ENCODE data around the gene MEGF9. TPM values are rescaled to one million over a fixed set of nuclear protein-coding genes. Genes with fewer than 3 reads are reported as not detected.

The MEGF9 gene
- total RNA-seq, 1 donor from 2014 or later = 20.6 TPM

- H3K27me3 Mint-ChIP-seq (ENCODE audit: low read depth) = no peaks in the 10 kb centered on the region
- peaks cover 2% of the 10 kb centered on the region for H3K36me3 Mint-ChIP-seq (ENCODE audit: low read depth)
- no peak for DNase-seq (ENCODE audit: low spot score)
- no peak overlapping the region for H3K27ac Mint-ChIP-seq (ENCODE audit: unreplicated experiment)
- H3K4me3 Mint-ChIP-seq (ENCODE audit: unreplicated experiment) = no peak overlapping the region
- no peak for TF ChIP-seq CTCF (IDR thresholded peaks at IDR 0.05)
- H3K4me1 Mint-ChIP-seq (ENCODE audit: low read depth) = peaks cover 16% of the 10 kb centered on the region
- no peaks in the 10 kb centered on the region for H3K9me3 Mint-ChIP-seq (ENCODE audit: low read depth)
These were observed 61.3 kb downstream of the MEGF9 start for GRCh38 chr9:120652934-120653333.

GRCh38 chr9:120650352-120650751 lies 63.9 kb downstream of the MEGF9 start:
- DNase-seq (ENCODE audit: low spot score) = no peak

DNA sequence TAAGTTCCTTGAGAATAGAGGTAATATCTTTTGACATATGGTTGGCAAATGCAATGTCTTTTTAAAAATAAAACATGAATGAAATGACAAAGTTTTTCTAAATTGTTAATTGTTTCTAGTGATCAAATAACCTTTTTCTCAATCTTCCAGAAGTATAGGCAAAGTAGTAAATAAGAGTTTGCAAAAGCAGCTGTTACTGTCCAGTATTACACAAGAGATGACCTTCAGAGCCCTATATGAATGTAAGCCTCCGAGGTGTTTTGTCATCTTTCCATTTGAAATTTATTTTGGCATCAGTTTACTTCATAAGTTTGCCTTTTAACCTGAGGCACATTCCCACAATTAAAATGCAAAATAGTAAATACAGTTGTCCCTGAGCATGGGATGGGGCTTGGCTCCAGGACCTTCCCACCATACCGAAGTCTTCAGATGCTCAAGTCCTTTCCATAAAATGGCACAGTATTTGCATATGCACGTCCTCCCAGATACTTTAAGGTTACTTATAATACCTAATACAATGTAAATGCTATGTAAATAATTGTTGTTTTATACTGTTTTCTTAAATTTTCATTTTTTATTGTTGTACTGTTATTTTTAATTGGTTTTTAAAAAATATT lies 65.6 kb downstream of the MEGF9 start:
- no peaks in the 10 kb centered on the region for H3K9me3 Mint-ChIP-seq (ENCODE audit: low read depth)
- H3K27me3 Mint-ChIP-seq (ENCODE audit: low read depth) = no peaks in the 10 kb centered on the region
- H3K27ac Mint-ChIP-seq (ENCODE audit: unreplicated experiment) = no peak overlapping the region
- H3K4me1 Mint-ChIP-seq (ENCODE audit: low read depth) = peaks cover 24% of the 10 kb centered on the region
- H3K4me3 Mint-ChIP-seq (ENCODE audit: unreplicated experiment) = no peak overlapping the region
- H3K36me3 Mint-ChIP-seq (ENCODE audit: low read depth) = peaks cover 2% of the 10 kb centered on the region
- no peak for DNase-seq (ENCODE audit: low spot score)
- no peak for TF ChIP-seq CTCF (IDR thresholded peaks at IDR 0.05)

More at GRCh38 chr9:120650352-120650751, 63.9 kb downstream of the MEGF9 start:
- Mint-ChIP-seq H3K9me3 (ENCODE audit: low read depth) (no peaks in the 10 kb centered on the region), H3K4me1 (ENCODE audit: low read depth) (peaks cover 27% of the 10 kb centered on the region), H3K4me3 (ENCODE audit: unreplicated experiment) (no peak overlapping the region), H3K27me3 (ENCODE audit: low read depth) (no peaks in the 10 kb centered on the region), H3K27ac (ENCODE audit: unreplicated experiment) (no peak overlapping the region), H3K36me3 (ENCODE audit: low read depth) (peaks cover 2% of the 10 kb centered on the region)
- no peak for TF ChIP-seq CTCF (IDR thresholded peaks at IDR 0.05)

- Mint-ChIP-seq H3K4me1 (ENCODE audit: low read depth) (peaks cover 36% of the 10 kb centered on the region), H3K27ac (ENCODE audit: unreplicated experiment) (no peak overlapping the region), H3K27me3 (ENCODE audit: low read depth) (no peaks in the 10 kb centered on the region), H3K4me3 (ENCODE audit: unreplicated experiment) (no peak overlapping the region), H3K9me3 (ENCODE audit: low read depth) (no peaks in the 10 kb centered on the region), H3K36me3 (ENCODE audit: low read depth) (peaks cover 2% of the 10 kb centered on the region)
- TF ChIP-seq CTCF (IDR thresholded peaks at IDR 0.05) = no peak
- no peak for DNase-seq (ENCODE audit: low spot score)
These were observed 67.3 kb downstream of the MEGF9 start for GRCh38 chr9:120646948-120647347.

DNA sequence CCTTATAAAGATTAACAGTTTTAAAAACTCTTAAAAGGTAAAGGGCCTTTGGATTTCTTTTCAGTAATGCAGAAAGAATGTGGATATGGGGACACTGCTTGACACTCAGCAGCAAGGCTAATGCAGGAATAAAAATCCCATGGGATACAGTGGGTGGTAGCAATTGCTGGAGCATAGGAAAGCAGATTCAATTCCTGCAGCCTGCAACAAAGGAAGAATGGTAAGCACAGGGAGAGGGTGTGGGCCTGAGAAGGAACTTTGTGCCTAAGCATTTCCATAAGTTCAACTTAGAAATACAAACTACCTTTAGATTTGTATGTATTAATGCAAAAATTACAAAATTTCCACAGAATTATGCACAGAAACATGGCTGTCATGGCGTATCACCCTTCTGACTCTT lies 68.5 kb downstream of the MEGF9 start:
- Mint-ChIP-seq H3K4me1 (ENCODE audit: low read depth) (peaks cover 34% of the 10 kb centered on the region), H3K9me3 (ENCODE audit: low read depth) (peaks cover 5% of the 10 kb centered on the region), H3K4me3 (ENCODE audit: unreplicated experiment) (no peak overlapping the region), H3K27ac (ENCODE audit: unreplicated experiment) (no peak overlapping the region), H3K36me3 (ENCODE audit: low read depth) (peaks cover 4% of the 10 kb centered on the region), H3K27me3 (ENCODE audit: low read depth) (no peaks in the 10 kb centered on the region)
- no peak for TF ChIP-seq CTCF (IDR thresholded peaks at IDR 0.05)
- DNase-seq (ENCODE audit: low spot score) = no peak

All from chondrocyte (in vitro differentiated cells).